C4-2B (cell line): ENCODE data around the gene HSH2D.

Experiments
- CTCF ChIP-seq: fragments of 450-650 bp; conservative IDR thresholded peaks from 2 replicates; pipeline ENCODE4 v1.5.1; 2017; ENCODE audit warnings: mild to moderate bottlenecking
- ZFX ChIP-seq: fragments of 450-650 bp; IDR thresholded peaks from 2 replicates; pipeline ENCODE4 v1.6.1; 2017

- TF ChIP-seq CTCF (no peak), ZFX (no peak)
These were observed 45.0 kb downstream of the HSH2D start for GRCh38 chr19:16188521-16188920.
